HEK293 (cell line): ENCODE results near the gene DNMT1.

ENCODE experiments used
- CTCF ChIA-PET: fragments of 350-600 bp; formaldehyde crosslinking; extraction: SDS; loops from one replicate; lab custom pipeline; 2021; ENCODE audit warnings: antibody characterized with exemption; lab: Yijun Ruan, JAX
- POLR2A ChIA-PET: fragments of 300-600 bp; formaldehyde crosslinking; extraction: SDS; loops from one replicate; lab custom pipeline; 2020; ENCODE audit warnings: antibody characterized with exemption, inconsistent platforms; lab: Yijun Ruan, JAX
- H3K27ac ChIP-seq: fragments of 200-500 bp; sonication (Bioruptor generic); 2 replicates; pipeline ENCODE4 v1.5.1; 2014; ENCODE audit warnings: low read depth, low read length, control low read depth, inconsistent platforms; ENCODE audit errors: extremely low read depth
- H3K36me3 ChIP-seq, 2 experiments: fragments of 200-500 bp in 1 of 2; sonication (Bioruptor generic) in 1 of 2; 1 replicate in 1 of 2; 2 replicates in 1 of 2; pipeline ENCODE4 v1.5.1; 2014 to 2017; ENCODE audit warnings: inconsistent platforms in 2 of 2, low read length in 2 of 2; ENCODE audit not compliant: control insufficient read depth in 2 of 2, insufficient read depth in 1 of 2
- H3K4me1 ChIP-seq: fragments of 200-500 bp; sonication (Bioruptor generic); 2 replicates; pipeline ENCODE4 v1.5.1; 2014; ENCODE audit warnings: mild to moderate bottlenecking, low read length, inconsistent platforms; ENCODE audit not compliant: control insufficient read depth, insufficient read depth
- H3K4me3 ChIP-seq: 2 replicates; pipeline ENCODE4 v1.5.1; 2011; ENCODE audit warnings: low read depth, mild to moderate bottlenecking, control low read depth, low read length, moderate library complexity
- H3K9me3 ChIP-seq: fragments of 200-500 bp; sonication (Bioruptor generic); 2 replicates; pipeline ENCODE4 v1.5.1; 2014; ENCODE audit warnings: low read depth, low read length, inconsistent platforms; ENCODE audit not compliant: control insufficient read depth, insufficient read depth
- GFI1B ChIP-seq: fragments of 450-650 bp; formaldehyde crosslinking; IDR thresholded peaks from 2 replicates; pipeline ENCODE4 v1.5.1; 2016; ENCODE audit warnings: missing biosample characterization, missing genetic modification characterization
- GLIS1 ChIP-seq: fragments of 450-650 bp; formaldehyde crosslinking; IDR thresholded peaks from 2 replicates; pipeline ENCODE4 v1.5.1; 2016; ENCODE audit warnings: missing biosample characterization, missing genetic modification characterization
- MEIS1 ChIP-seq: sonication (generic); formaldehyde crosslinking; IDR thresholded peaks from 2 replicates; pipeline ENCODE4 v1.8.1; 2022; ENCODE audit warnings: missing genetic modification reagents, mild to moderate bottlenecking, borderline replicate concordance
- PRDM1 ChIP-seq: fragments of 450-650 bp; formaldehyde crosslinking; IDR thresholded peaks from 2 replicates; pipeline ENCODE4; 2016; ENCODE audit warnings: missing biosample characterization, missing genetic modification characterization
- REPIN1 ChIP-seq: fragments of 450-650 bp; formaldehyde crosslinking; IDR thresholded peaks from 2 replicates; pipeline ENCODE4 v1.5.1; 2017; ENCODE audit warnings: missing biosample characterization, missing genetic modification characterization, low read depth
- SP7 ChIP-seq: fragments of 450-650 bp; formaldehyde crosslinking; IDR thresholded peaks from 2 replicates; pipeline ENCODE4 v1.5.1; 2016; ENCODE audit warnings: missing biosample characterization, missing genetic modification characterization
- ZNF114 ChIP-seq: fragments of 450-650 bp; formaldehyde crosslinking; IDR thresholded peaks from 2 replicates; pipeline ENCODE4 v1.5.0; 2017; ENCODE audit warnings: missing biosample characterization, missing genetic modification characterization
- ZNF140 ChIP-seq: fragments of 450-650 bp; formaldehyde crosslinking; IDR thresholded peaks from 2 replicates; pipeline ENCODE4 v1.5.1; 2016; ENCODE audit warnings: missing biosample characterization, missing genetic modification characterization
- ZNF2 ChIP-seq: fragments of 450-650 bp; formaldehyde crosslinking; IDR thresholded peaks from 2 replicates; pipeline ENCODE4 v1.5.1; 2016; ENCODE audit warnings: missing biosample characterization, missing genetic modification characterization
- ZNF274 ChIP-seq, 2 experiments: fragments of 200-500 bp in 1 of 2; fragments of 450-650 bp in 1 of 2; sonication (Bioruptor generic) in 1 of 2; formaldehyde crosslinking in 1 of 2; IDR thresholded peaks; 2 replicates each; pipeline versions ENCODE4 v1.5.1 to v1.6.1; 2014 to 2016; ENCODE audit warnings: borderline replicate concordance in 1 of 2, inconsistent platforms in 1 of 2, low read length in 1 of 2, missing biosample characterization in 1 of 2, missing genetic modification characterization in 1 of 2
- ZNF548 ChIP-seq: fragments of 450-650 bp; formaldehyde crosslinking; IDR thresholded peaks from 2 replicates; pipeline ENCODE4 v1.5.1; 2016; ENCODE audit warnings: missing biosample characterization, missing genetic modification characterization
- ZNF558 ChIP-seq: fragments of 450-650 bp; formaldehyde crosslinking; IDR thresholded peaks from 2 replicates; pipeline ENCODE4 v1.5.1; 2016; ENCODE audit warnings: missing biosample characterization, missing genetic modification characterization
- TF ChIP-seq, protein P1 (sequence below): IDR thresholded peaks from 2 replicates; pipeline ENCODE4 v1.6.1; 2011; ENCODE audit warnings: mild to moderate bottlenecking, low read depth, low read length, borderline replicate concordance
- TF ChIP-seq, protein P2 (sequence below): fragments of 450-650 bp; formaldehyde crosslinking; IDR thresholded peaks from 2 replicates; pipeline ENCODE4 v1.5.1; 2016; ENCODE audit warnings: missing biosample characterization, missing genetic modification characterization
- TF ChIP-seq, protein P3 (sequence below): fragments of 450-650 bp; formaldehyde crosslinking; IDR thresholded peaks from 2 replicates; pipeline ENCODE4 v1.5.1; 2016; ENCODE audit warnings: missing biosample characterization, missing genetic modification characterization, borderline replicate concordance
- TF ChIP-seq, protein P4 (sequence below): fragments of 450-650 bp; formaldehyde crosslinking; IDR thresholded peaks from 2 replicates; pipeline ENCODE4 v1.5.1; 2016; ENCODE audit warnings: missing biosample characterization, missing genetic modification characterization
- TF ChIP-seq, protein P5 (sequence below): fragments of 450-650 bp; formaldehyde crosslinking; IDR thresholded peaks from 2 replicates; pipeline ENCODE4 v1.5.1; 2016; ENCODE audit warnings: missing biosample characterization, missing genetic modification characterization

The DNMT1 gene

DNA sequence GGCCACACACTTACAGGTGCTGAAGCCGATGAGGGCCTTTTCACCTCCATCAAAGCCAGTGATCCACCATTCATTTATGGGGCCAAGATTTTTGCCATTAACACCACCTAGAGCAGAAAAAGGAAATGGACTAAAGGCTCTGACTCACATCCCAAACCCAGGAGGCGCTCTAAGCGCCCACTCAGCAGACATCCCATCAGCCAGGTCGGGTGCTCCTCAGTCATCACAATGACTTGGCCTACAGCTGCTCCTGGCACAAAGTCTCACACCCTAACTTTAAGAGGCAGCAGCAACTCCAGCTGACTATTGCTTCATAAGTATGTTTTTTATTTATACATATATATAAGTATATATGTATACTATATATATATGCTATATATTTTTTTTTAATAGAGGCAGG, 38.9 kb downstream of the DNMT1 start:
- no peak overlapping the region for H3K27ac ChIP-seq
- CTCF ChIA-PET: interaction anchor here (1.3 kb wide), 1 partner anchor 94 kb away, joined by 5 read pairs; no protein-coding TSS in a partner anchor
- no peaks in the 10 kb centered on the region for H3K4me1 ChIP-seq
- POLR2A ChIA-PET: no interaction called here
- TF ChIP-seq, protein P1, sequence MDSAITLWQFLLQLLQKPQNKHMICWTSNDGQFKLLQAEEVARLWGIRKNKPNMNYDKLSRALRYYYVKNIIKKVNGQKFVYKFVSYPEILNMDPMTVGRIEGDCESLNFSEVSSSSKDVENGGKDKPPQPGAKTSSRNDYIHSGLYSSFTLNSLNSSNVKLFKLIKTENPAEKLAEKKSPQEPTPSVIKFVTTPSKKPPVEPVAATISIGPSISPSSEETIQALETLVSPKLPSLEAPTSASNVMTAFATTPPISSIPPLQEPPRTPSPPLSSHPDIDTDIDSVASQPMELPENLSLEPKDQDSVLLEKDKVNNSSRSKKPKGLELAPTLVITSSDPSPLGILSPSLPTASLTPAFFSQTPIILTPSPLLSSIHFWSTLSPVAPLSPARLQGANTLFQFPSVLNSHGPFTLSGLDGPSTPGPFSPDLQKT: no peak
- TF ChIP-seq ZNF558 (no peak), ZNF274 (IDR thresholded peaks at IDR 0.05; ENCODE audit: low read length) (no peak), ZNF274 (tag by site-specific recombination; IDR thresholded peaks at IDR 0.05; ENCODE audit: borderline replicate concordance) (no peak), MEIS1 (no peak), ZNF2 (tag by site-specific recombination) (no peak), ZNF114 (tag by site-specific recombination) (no peak)
- TF ChIP-seq, protein P2, sequence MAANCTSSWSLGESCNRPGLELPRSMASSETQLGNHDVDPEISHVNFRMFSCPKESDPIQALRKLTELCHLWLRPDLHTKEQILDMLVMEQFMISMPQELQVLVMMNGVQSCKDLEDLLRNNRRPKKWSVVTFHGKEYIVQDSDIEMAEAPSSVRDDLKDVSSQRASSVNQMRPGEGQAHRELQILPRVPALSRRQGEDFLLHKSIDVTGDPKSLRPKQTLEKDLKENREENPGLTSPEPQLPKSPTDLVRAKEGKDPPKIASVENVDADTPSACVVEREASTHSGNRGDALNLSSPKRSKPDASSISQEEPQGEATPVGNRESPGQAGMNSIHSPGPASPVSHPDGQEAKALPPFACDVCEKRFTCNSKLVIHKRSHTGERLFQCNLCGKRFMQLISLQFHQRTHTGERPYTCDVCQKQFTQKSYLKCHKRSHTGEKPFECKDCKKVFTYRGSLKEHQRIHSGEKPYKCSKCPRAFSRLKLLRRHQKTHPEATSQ (tag by site-specific recombination): no peak
- TF ChIP-seq, protein P3, sequence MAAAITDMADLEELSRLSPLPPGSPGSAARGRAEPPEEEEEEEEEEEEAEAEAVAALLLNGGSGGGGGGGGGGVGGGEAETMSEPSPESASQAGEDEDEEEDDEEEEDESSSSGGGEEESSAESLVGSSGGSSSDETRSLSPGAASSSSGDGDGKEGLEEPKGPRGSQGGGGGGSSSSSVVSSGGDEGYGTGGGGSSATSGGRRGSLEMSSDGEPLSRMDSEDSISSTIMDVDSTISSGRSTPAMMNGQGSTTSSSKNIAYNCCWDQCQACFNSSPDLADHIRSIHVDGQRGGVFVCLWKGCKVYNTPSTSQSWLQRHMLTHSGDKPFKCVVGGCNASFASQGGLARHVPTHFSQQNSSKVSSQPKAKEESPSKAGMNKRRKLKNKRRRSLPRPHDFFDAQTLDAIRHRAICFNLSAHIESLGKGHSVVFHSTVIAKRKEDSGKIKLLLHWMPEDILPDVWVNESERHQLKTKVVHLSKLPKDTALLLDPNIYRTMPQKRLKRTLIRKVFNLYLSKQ (tag by site-specific recombination): no peak
- no peaks in the 10 kb centered on the region for H3K9me3 ChIP-seq
- H3K4me3 ChIP-seq: no peak overlapping the region
- H3K36me3 ChIP-seq: peaks cover 65 to 99% of the 10 kb centered on the region in 2 experiments

DNA sequence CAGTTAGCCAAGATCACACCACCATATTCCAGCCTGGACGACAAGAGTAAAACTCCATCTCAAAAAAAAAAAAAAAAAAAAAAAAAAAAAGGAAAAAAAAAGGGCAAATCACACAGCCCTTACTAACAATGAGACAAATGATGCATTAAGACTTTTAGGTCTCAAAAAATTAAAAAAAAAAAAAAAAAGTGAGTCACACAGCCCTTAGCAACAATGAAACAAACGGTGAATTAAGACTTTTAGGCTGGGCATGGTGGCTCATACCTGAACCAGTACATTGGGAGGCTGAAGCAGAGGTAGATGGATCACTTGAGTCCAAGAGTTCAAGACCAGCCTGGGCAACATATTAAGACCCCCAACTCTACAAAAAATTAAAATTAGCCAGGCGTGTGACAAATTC, 42.7 kb downstream of the DNMT1 start:
- no peaks in the 10 kb centered on the region for H3K4me1 ChIP-seq
- no peak overlapping the region for H3K27ac ChIP-seq
- TF ChIP-seq GFI1B (tag by site-specific recombination): no peak
- TF ChIP-seq, protein P4, sequence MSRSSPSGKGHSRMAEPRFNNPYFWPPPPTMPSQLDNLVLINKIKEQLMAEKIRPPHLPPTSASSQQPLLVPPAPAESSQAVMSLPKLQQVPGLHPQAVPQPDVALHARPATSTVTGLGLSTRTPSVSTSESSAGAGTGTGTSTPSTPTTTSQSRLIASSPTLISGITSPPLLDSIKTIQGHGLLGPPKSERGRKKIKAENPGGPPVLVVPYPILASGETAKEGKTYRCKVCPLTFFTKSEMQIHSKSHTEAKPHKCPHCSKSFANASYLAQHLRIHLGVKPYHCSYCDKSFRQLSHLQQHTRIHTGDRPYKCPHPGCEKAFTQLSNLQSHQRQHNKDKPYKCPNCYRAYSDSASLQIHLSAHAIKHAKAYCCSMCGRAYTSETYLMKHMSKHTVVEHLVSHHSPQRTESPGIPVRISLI: peak; percentile 86
- ChIA-PET CTCF (no interaction called here), POLR2A (no interaction called here)
- no peaks in the 10 kb centered on the region for H3K9me3 ChIP-seq
- peaks cover 59 to 97% of the 10 kb centered on the region in 2 experiments; a peak in 2 of 3 replicates for H3K36me3 ChIP-seq
- no peak overlapping the region for H3K4me3 ChIP-seq

DNA sequence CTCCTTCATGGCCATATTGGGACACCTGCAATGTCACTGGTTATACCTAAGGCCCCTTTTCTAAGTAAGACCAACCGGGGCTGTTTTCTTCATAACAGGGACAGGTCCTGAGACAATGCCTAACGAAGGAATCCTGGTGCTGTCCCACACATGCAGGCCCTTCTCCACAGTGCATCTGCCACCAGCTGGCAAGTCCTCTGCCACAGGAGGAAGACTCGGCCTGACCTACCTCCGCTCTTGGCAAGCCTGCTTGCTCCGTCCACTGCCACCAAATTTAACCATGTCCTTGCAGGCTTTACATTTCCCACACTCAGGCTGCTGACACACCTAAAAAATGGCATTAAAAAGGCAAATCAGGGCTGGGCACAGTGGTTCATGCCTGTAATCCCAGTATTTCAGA, 43.2 kb downstream of the DNMT1 start:
- POLR2A ChIA-PET: no interaction called here
- TF ChIP-seq REPIN1 (tag by site-specific recombination) (no peak), SP7 (tag by site-specific recombination) (no peak), ZNF548 (tag by site-specific recombination) (no peak)
- no peak overlapping the region for H3K27ac ChIP-seq
- CTCF ChIA-PET: no interaction called here
- no peaks in the 10 kb centered on the region for H3K9me3 ChIP-seq
- H3K4me3 ChIP-seq: no peak overlapping the region
- H3K36me3 ChIP-seq: peaks cover 59 to 97% of the 10 kb centered on the region in 2 experiments
- H3K4me1 ChIP-seq: no peaks in the 10 kb centered on the region

DNA sequence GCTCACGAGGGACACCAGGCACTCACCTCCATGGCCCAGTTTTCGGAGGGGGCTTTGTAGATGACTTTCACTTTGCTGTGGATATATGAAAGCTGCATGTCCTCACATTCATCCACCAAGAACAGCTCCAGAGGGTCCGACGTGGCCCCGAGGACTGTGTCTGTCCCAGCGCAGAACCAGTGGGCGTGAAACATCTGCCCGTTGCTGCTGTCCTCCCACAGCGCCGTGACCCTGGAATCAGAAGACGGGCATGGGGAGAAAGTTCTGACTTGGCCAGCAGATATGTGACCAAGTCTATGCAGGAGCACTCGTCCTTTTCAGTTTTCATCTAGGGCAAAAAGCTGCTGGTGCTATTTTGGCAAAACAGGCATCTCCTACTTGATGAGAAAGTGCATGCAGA, 45.3 kb downstream of the DNMT1 start:
- Histone ChIP-seq H3K9me3 (no peaks in the 10 kb centered on the region), H3K4me3 (no peak overlapping the region), H3K27ac (no peak overlapping the region), H3K4me1 (no peaks in the 10 kb centered on the region), H3K36me3 (peaks cover 57 to 97% of the 10 kb centered on the region in 2 experiments)
- POLR2A ChIA-PET: no interaction called here
- CTCF ChIA-PET: interaction anchor here (1.7 kb wide), 1 partner anchor 100 kb away, joined by 4 read pairs; no protein-coding TSS in a partner anchor
- TF ChIP-seq, protein P5, sequence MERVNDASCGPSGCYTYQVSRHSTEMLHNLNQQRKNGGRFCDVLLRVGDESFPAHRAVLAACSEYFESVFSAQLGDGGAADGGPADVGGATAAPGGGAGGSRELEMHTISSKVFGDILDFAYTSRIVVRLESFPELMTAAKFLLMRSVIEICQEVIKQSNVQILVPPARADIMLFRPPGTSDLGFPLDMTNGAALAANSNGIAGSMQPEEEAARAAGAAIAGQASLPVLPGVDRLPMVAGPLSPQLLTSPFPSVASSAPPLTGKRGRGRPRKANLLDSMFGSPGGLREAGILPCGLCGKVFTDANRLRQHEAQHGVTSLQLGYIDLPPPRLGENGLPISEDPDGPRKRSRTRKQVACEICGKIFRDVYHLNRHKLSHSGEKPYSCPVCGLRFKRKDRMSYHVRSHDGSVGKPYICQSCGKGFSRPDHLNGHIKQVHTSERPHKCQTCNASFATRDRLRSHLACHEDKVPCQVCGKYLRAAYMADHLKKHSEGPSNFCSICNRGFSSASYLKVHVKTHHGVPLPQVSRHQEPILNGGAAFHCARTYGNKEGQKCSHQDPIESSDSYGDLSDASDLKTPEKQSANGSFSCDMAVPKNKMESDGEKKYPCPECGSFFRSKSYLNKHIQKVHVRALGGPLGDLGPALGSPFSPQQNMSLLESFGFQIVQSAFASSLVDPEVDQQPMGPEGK (tag by site-specific recombination): no peak
- TF ChIP-seq PRDM1 (tag by site-specific recombination): peak; percentile 54; the same call in 1 of the 2 replicates
- TF ChIP-seq ZNF140 (tag by site-specific recombination): no peak
- TF ChIP-seq GLIS1 (tag by site-specific recombination): no peak
